DND-41 (cell line): Measurements from ENCODE around the gene SPAG16.

Experiments used
- EZH2 ChIP-seq: IDR thresholded peaks from 3 replicates; pipeline ENCODE4 v1.6.1; 2012; ENCODE audit warnings: borderline replicate concordance, low read depth, mild to moderate bottlenecking, moderate library complexity, low read length, inconsistent platforms; ENCODE audit not compliant: severe bottlenecking
- TF ChIP-seq, protein P1 (sequence below): IDR thresholded peaks from 2 replicates; pipeline ENCODE4 v1.5.1; 2012; ENCODE audit warnings: borderline replicate concordance, low read length, moderate library complexity, mild to moderate bottlenecking; ENCODE audit not compliant: poor library complexity, severe bottlenecking; ENCODE audit errors: extremely low read depth

- TF ChIP-seq, protein P1, sequence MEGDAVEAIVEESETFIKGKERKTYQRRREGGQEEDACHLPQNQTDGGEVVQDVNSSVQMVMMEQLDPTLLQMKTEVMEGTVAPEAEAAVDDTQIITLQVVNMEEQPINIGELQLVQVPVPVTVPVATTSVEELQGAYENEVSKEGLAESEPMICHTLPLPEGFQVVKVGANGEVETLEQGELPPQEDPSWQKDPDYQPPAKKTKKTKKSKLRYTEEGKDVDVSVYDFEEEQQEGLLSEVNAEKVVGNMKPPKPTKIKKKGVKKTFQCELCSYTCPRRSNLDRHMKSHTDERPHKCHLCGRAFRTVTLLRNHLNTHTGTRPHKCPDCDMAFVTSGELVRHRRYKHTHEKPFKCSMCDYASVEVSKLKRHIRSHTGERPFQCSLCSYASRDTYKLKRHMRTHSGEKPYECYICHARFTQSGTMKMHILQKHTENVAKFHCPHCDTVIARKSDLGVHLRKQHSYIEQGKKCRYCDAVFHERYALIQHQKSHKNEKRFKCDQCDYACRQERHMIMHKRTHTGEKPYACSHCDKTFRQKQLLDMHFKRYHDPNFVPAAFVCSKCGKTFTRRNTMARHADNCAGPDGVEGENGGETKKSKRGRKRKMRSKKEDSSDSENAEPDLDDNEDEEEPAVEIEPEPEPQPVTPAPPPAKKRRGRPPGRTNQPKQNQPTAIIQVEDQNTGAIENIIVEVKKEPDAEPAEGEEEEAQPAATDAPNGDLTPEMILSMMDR: no peak
- TF ChIP-seq EZH2: no peak
Observed at GRCh38 chr2:214169736-214170135, 885.5 kb downstream of the SPAG16 start.
